ENCODE measurements around the gene NRDC. TPM values are rescaled to one million over a fixed set of nuclear protein-coding genes. Genes with fewer than 3 reads are reported as not detected.
A peak's percentile ranks its signal among the peaks of the same experiment; 100 is the strongest.

The NRDC gene, protein sequence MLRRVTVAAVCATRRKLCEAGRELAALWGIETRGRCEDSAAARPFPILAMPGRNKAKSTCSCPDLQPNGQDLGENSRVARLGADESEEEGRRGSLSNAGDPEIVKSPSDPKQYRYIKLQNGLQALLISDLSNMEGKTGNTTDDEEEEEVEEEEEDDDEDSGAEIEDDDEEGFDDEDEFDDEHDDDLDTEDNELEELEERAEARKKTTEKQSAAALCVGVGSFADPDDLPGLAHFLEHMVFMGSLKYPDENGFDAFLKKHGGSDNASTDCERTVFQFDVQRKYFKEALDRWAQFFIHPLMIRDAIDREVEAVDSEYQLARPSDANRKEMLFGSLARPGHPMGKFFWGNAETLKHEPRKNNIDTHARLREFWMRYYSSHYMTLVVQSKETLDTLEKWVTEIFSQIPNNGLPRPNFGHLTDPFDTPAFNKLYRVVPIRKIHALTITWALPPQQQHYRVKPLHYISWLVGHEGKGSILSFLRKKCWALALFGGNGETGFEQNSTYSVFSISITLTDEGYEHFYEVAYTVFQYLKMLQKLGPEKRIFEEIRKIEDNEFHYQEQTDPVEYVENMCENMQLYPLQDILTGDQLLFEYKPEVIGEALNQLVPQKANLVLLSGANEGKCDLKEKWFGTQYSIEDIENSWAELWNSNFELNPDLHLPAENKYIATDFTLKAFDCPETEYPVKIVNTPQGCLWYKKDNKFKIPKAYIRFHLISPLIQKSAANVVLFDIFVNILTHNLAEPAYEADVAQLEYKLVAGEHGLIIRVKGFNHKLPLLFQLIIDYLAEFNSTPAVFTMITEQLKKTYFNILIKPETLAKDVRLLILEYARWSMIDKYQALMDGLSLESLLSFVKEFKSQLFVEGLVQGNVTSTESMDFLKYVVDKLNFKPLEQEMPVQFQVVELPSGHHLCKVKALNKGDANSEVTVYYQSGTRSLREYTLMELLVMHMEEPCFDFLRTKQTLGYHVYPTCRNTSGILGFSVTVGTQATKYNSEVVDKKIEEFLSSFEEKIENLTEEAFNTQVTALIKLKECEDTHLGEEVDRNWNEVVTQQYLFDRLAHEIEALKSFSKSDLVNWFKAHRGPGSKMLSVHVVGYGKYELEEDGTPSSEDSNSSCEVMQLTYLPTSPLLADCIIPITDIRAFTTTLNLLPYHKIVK
- polyA plus RNA-seq (2012; ENCODE audit: missing spikeins) = 83.3 TPM

DNA sequence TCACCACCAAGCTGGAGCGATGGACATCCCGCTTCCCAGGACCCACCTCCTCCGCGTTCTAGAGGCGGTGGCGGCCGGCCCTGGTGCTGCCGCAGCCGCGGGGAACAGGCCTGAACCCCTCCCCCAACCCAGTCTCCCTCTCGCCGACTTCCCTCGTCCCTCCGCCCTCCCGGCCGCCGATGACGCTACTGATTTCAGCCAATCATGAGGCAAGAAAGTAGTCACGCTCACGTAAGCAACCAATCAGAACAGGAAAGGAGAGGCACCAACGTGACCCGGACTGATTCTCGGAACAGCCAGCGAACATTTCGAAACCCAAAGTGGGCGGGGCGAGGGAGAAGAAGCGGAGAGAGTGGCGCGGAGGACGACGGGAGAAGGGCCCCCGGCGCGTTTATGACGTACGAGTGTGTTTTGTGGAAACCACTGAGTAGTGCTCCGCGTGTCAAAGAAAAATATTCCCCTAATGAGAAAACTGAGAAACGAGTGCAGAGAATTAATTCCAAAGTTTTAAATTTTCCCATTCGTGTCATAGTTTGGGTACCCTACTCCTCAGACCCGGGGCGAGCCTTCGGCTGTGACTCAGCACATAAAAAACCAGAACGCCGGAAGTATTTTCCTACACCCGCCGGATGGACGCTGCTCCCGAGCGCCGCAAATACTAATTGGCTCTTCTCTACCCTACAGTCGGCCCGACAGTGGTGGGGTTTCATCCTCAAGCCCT lies at the start of gene NRDC:
Gene NRDC, minus strand, starts transcription at position 112 of the 721 bp plus-strand sequence. CDS start 112 bp downstream, outside the sequence.
- TF ChIP-seq POLR2AphosphoS5 (IDR thresholded peaks at IDR 0.05; ENCODE audit: low read depth, low read length) (peak; percentile 93), POLR2A (IDR thresholded peaks at IDR 0.05; ENCODE audit: low read depth, low read length) (peak; percentile 96), TAF1 (IDR thresholded peaks at IDR 0.05; ENCODE audit: borderline replicate concordance, low read depth, low read length) (peak; percentile 99)
- FAIRE-seq = peak; percentile 98
- DNase-seq (ENCODE audit: insufficient read length) = peak; percentile 77

DNA sequence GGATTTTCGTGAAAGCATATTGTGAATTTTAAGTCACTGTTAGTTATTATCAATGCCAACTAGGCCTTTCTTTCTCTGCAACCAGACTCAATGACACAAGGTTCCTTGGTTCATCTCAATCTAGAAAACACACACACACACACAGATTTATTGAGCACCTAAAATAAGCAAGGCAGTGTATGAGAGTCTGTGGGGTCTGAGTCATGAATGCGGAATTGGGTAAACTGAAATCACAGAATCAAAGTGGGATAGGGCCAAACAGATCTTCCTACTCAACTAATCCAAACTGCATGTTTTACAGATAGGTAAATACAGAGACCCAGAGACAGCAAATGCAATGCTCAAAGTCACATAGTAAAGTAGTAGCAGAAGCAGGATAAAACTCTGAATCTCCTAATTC lies 48.5 kb upstream of the NRDC start:
- FAIRE-seq = no peak
- no peak for TF ChIP-seq POLR2AphosphoS5 (IDR thresholded peaks at IDR 0.05; ENCODE audit: low read depth, low read length)
- no peak for TF ChIP-seq TAF1 (IDR thresholded peaks at IDR 0.05; ENCODE audit: borderline replicate concordance, low read depth, low read length)
- TF ChIP-seq POLR2A (IDR thresholded peaks at IDR 0.05; ENCODE audit: low read depth, low read length) = no peak
- DNase-seq (ENCODE audit: insufficient read length) = no peak

DNA sequence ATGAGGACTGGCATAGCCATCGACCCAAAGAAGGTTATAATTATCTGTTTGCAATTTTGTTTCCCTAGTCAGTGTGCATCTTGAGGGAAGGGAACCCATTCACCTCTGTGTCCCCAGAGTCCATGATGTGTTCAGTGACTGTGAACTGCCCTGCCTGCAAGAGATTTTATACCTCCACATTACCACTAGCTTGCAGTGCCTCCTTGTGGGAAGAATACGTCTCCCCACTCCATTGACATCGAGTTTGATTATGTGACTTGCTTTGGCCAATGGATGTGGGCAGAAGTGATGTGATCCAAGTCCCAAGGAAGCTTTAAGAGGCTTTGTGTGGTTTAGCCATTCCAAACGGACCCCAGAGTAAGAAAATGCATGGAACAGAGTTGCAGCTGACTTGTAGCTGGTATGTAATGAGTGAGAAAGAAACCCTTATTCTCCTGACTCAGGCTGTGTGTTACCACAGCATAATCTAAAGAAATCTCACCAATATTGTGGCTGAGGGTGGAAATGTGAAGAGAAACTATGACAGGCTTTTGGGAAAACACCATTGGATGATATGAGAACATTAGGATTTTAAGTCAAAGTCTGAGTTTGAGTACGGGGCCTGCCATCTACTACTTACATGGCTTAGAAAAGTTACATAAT lies 47.8 kb upstream of the NRDC start:
- DNase-seq (ENCODE audit: insufficient read length) = no peak

DNA sequence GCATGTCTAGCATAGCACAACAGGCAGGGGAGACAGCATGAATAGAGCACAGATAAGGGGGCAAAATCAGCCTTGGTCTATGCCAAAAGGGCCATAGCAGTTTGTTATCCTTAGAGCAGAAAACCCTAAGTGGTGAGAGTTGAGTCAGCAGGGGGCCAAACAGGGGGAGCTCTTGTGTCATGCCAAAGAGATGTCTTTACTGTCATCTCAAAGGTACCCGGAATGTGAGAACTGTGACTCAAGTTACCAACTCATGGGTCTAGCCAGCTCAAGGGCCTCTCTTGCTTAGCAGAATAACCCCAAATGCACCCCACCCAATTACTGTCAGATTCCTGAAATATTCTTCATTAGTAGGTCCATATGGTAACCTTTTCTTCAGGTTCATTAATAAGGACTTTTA lies 45.9 kb upstream of the NRDC start:
- DNase-seq (ENCODE audit: insufficient read length) (no peak), FAIRE-seq (no peak)
- TF ChIP-seq POLR2A (IDR thresholded peaks at IDR 0.05; ENCODE audit: low read depth, low read length) (no peak), POLR2AphosphoS5 (IDR thresholded peaks at IDR 0.05; ENCODE audit: low read depth, low read length) (no peak), TAF1 (IDR thresholded peaks at IDR 0.05; ENCODE audit: borderline replicate concordance, low read depth, low read length) (no peak)

More for the DNA sequence above, 47.8 kb upstream of the NRDC start:
- FAIRE-seq = peak; percentile 38
- TF ChIP-seq POLR2A (IDR thresholded peaks at IDR 0.05; ENCODE audit: low read depth, low read length) (no peak), POLR2AphosphoS5 (IDR thresholded peaks at IDR 0.05; ENCODE audit: low read depth, low read length) (no peak), TAF1 (IDR thresholded peaks at IDR 0.05; ENCODE audit: borderline replicate concordance, low read depth, low read length) (no peak)

DNA sequence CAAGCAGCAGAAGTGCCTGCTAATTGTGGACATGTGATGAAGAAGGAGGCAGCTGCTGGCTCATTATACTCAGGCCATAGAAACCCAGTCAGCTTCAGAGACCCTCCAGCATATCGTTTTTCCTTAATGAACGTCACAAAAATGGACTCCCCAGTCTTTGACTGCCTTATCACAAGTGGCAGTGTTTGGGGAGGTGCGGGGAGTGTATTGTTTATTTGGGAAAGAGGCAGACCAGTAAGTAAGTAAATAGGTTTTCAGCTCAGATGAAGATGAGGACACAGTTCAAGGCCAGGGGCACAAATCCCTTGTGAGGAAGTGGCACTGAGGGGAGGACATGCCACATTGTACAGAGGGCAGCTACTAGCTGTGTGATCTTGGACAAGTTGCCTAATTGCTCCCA lies 43.5 kb upstream of the NRDC start:
- FAIRE-seq = no peak
- no peak for DNase-seq (ENCODE audit: insufficient read length)
- TF ChIP-seq TAF1 (IDR thresholded peaks at IDR 0.05; ENCODE audit: borderline replicate concordance, low read depth, low read length) = no peak
- TF ChIP-seq POLR2AphosphoS5 (IDR thresholded peaks at IDR 0.05; ENCODE audit: low read depth, low read length) = no peak
- TF ChIP-seq POLR2A (IDR thresholded peaks at IDR 0.05; ENCODE audit: low read depth, low read length) = no peak

DNA sequence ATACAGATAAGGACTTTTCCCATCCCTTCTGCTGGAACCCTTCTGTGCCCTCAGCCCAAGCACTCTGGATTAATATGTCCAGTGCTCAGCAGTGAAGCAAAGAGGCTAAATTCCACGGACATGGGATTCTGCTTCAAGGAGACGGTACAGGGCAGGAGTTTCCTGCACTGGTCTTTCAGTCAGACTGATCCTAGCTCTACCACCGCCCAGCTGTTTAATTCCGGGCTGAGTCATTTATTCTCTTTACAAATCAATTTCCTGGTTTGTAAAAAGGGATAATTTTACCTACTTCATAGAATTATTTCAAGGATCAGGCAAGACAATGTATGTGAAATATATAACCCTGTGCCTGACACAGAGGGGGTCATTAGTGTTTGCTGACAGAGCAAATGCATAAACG lies 41.6 kb upstream of the NRDC start:
- FAIRE-seq (no peak), DNase-seq (ENCODE audit: insufficient read length) (no peak)
- no peak for TF ChIP-seq POLR2A (IDR thresholded peaks at IDR 0.05; ENCODE audit: low read depth, low read length)
- no peak for TF ChIP-seq TAF1 (IDR thresholded peaks at IDR 0.05; ENCODE audit: borderline replicate concordance, low read depth, low read length)
- no peak for TF ChIP-seq POLR2AphosphoS5 (IDR thresholded peaks at IDR 0.05; ENCODE audit: low read depth, low read length)

DNA sequence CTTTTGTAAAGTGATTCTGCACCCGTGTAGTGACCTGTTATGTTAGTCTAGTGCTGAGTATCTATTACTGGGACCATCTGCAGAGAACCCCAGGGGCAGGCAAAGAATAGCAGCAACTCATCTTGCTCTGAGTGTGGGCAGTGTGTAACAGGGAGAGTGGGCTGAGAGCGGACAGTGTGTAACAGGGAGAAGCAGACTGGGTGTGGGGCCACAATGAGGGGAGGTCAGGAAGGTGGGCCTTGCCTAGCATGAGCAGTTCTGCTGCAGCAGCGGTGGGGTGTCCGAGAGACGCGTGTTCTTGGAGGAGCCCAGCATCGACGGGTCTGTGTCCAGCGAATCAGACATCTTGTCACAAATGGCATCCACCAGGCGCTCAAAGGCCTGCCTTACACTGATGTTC lies 41.2 kb upstream of the NRDC start:
- DNase-seq (ENCODE audit: insufficient read length) (no peak), FAIRE-seq (no peak)
- TF ChIP-seq TAF1 (IDR thresholded peaks at IDR 0.05; ENCODE audit: borderline replicate concordance, low read depth, low read length) = no peak
- no peak for TF ChIP-seq POLR2A (IDR thresholded peaks at IDR 0.05; ENCODE audit: low read depth, low read length)
- TF ChIP-seq POLR2AphosphoS5 (IDR thresholded peaks at IDR 0.05; ENCODE audit: low read depth, low read length) = no peak

DNA sequence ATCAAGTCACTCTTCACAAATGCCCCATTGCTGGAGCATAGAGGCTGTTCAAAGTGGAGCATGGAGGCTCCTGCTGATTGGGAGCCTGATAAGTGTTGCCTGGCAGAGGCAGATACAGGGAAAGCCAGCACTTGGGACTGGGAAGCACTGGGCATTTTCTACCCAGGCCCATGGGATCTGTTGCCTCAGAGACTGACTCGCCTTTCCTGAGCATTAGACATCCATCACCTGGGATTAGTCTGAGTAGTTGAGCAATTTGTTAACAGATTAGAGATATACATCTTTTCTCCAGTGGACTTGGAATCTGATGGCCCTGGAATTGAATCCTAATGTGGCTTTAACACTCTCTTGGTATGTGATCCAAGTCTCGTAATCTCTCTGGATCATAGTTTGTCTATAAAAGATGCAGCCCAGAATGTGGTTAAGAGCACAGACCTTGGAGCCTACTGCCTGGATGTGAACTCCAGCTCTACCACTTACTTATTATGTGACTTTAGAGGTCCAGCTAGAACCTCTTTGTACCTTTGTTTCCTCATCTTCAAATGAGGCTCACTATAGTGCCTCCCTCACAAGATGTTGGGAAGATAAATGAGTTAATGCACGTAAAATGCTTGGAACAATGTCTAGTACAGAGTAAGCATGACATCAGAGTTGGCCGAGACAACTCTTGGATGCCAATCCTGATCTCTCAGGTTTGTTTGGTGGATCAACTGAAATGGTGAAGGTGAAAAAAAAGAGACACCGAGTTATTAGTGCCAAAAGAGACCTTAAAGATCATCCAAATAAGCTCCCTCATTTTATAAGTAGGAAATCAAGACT lies 38.3 kb upstream of the NRDC start:
- no peak for TF ChIP-seq TAF1 (IDR thresholded peaks at IDR 0.05; ENCODE audit: borderline replicate concordance, low read depth, low read length)
- DNase-seq (ENCODE audit: insufficient read length) (no peak), FAIRE-seq (no peak)

DNA sequence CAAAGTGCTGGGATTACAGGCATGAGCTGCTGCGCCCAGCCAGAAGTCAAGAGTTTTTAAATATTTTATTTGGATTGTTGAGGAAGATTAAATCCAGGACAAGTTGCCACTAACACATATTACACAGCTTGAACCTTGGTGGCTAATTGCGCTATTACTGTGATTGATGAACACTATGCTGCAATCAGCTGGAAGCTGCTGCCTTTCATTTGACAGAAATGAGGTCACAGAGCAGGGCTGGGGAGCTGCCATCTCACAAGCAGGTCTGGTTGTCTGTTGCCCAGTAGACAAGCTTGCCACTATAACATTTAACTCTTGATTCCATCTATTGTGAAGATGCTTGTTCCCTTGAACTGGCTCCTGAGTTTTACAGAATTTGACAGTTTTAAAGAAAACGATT lies 37.4 kb upstream of the NRDC start:
- FAIRE-seq (no peak), DNase-seq (ENCODE audit: insufficient read length) (no peak)
- TF ChIP-seq POLR2A (IDR thresholded peaks at IDR 0.05; ENCODE audit: low read depth, low read length) (no peak), TAF1 (IDR thresholded peaks at IDR 0.05; ENCODE audit: borderline replicate concordance, low read depth, low read length) (no peak), POLR2AphosphoS5 (IDR thresholded peaks at IDR 0.05; ENCODE audit: low read depth, low read length) (no peak)

DNA sequence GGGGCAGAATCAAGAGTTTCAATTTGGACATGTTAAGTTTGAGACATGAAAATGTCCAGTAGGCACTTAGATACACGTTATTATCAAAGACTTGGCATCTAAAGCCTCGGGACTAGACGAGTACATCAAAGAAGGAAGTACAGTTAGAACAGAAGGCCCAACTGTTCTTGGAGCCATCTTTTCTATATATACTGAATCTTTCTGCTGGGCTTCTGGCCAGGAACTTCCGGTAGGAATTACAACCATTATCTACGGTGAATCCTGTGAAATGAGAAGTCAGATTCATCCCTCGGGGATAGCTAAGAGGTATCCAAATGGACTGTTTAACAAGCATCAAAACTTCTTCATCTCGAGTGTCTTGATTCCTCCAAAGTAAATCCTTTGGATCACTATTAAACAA lies 34.4 kb upstream of the NRDC start:
- no peak for TF ChIP-seq TAF1 (IDR thresholded peaks at IDR 0.05; ENCODE audit: borderline replicate concordance, low read depth, low read length)
- TF ChIP-seq POLR2AphosphoS5 (IDR thresholded peaks at IDR 0.05; ENCODE audit: low read depth, low read length) = no peak
- no peak for TF ChIP-seq POLR2A (IDR thresholded peaks at IDR 0.05; ENCODE audit: low read depth, low read length)
- no peak for FAIRE-seq
- DNase-seq (ENCODE audit: insufficient read length) = no peak

Measured in GM12892 (cell line).